GM18951 (cell line): ENCODE data around the gene SNAP23.

ENCODE experiments used
- POLR2A ChIP-seq: IDR thresholded peaks from 4 replicates; pipeline ENCODE4 v1.6.1; 2011; ENCODE audit warnings: mild to moderate bottlenecking; ENCODE audit not compliant: insufficient read length, insufficient read depth; ENCODE audit errors: extremely low read depth
- in situ Hi-C: fragments of 300-500 bp; cut with MboI; formaldehyde crosslinking; loops from one replicate; pipeline ENCODE4 v1.12.0; 2022; ENCODE audit warnings: low sequenced_read_pairs, mixed read lengths, inconsistent platforms; ENCODE audit not compliant: unreplicated experiment

SNAP23 gene

DNA sequence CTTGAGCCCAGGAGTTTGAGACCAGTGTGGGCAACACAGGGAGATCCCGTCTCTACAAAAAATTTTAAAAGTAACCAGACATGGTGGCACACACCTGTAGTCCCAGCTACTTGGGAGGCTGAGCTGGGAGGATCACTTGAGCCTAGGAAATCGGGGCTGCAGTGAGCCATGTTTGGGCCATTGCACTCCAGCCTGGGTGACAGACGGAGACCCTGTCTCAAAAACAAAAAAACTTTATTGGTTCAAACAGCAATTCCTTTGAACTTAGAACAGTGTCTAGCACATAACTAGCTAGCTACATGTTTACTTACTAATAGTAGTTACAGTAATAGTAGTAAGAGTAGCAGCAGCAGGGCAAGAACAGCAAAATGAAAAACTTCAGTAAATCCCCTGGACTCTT lies 63.3 kb downstream of the SNAP23 start:
- in situ Hi-C loops = no loop called here
- TF ChIP-seq POLR2A = no peak

DNA sequence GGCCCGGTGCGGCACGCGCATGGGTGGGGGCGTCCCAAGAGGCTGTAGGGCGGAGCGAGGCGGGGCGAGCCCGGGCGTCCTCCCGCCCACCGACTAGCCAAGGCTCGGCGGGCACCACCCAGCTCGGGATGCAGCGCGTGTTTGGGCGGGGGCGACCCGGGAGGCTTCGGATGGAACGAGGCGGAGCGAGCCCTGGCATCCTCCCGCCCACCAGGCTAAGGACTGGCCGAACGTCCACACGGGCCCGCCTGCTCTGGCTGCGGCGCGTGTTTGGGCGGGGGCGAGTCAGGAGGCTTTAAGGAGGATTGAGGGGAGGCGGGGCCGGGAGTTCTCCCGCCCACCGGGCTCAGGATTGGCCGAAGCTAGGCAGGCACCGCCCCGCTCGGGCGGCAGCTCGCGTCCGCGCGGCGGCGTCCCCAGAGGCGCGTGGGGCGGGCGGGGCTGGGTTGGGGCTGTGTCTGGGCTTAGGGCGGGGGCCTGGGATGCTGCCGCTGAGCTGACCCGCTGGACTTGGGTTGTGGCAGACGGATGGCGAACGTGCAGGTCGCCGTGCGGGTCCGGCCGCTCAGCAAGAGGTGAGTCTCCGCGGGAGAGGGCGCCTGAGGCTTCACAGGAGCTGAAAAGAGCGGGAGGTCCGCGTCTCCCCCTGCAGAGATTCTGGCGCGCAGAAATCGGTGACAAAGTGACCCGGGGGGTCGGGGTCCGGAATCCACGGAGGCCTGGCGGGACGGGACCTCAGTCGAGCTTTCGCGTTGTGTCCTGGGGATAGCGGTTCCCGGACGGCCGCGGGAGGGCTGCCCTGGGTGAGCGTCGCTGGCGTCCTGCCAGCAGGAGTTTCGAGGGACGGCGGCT lies 80.0 kb downstream of the SNAP23 start, which contains the start of gene STARD9:
STARD9 (plus strand) TSS at position 419 of the 852 bp plus-strand sequence; CDS start at position 529, 110 bp downstream.
- in situ Hi-C loops = no loop called here
- TF ChIP-seq POLR2A = peak; percentile 83

DNA sequence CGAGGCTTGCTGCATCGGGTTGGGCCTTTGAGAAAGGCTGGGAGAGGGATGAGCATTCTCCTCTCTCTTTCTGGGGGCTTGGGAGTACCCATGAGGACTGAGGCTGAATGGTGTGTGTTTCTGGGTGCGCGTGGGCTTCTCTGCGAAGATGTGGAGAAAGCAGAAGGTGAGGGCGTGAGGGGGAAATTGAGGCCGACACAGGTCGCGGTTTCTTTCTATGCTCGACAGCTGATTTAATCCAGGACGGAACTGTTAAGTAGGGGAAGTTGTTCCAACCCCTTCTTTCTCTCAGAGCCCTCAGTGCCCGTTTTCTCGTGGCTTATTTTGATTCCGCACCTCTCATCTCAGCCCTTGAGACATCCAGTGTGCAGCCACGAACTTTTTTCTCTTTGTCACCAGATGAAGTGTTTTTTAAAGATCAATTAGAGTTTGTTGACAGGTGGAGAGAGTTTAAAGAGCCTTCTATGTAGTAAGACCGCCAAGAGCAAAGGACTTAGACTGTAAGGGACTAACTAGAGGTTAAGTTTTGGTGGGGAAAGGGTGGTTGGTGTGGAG lies 80.7 kb downstream of the SNAP23 start:
- TF ChIP-seq POLR2A = no peak
- in situ Hi-C loops = no loop called here

DNA sequence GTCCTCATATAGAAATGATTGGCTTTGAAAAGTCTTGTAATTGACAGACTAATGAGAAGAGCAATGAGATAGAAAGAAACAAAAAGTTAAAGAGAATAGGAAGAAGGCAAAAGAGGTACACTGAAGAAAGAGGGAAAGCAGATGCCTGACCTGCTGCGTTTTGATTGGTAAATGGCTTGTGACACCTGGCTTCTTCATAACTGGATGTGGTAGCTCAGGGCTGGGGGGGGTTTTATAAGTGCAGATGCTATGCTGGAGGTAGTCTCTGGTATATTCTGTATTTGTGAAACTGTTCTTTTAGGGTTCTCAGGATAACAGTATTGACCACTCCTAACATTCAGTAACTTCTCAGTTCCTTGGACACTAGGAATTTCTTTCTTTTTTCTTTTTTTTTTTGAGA lies 81.3 kb downstream of the SNAP23 start:
- TF ChIP-seq POLR2A = no peak
- in situ Hi-C loops = no loop called here

DNA sequence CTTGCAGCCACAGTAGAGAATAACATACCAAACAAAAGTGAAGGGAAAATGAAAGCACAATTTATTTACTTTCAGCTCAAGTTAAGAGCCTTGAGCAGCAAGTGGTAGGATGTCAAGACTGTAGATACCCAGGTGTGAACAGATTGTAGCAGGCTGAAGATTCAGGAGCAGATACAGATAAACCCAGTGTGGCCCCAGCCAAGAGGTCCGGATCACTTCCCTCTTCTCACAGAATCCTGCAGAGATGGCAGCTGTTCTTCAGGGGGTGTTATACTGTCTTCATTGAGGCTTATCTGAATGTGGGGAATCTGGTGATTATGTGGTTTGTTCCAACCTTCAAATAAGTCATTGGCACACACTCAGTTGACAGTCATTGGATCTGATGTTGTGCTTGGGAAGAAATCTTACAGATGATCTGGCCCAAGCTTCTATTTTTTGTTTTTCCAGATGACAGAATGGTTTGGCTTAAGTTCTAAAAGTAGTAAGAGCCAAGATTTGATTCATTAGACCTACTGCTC lies 82.1 kb downstream of the SNAP23 start:
- in situ Hi-C loops = no loop called here
- TF ChIP-seq POLR2A = no peak

DNA sequence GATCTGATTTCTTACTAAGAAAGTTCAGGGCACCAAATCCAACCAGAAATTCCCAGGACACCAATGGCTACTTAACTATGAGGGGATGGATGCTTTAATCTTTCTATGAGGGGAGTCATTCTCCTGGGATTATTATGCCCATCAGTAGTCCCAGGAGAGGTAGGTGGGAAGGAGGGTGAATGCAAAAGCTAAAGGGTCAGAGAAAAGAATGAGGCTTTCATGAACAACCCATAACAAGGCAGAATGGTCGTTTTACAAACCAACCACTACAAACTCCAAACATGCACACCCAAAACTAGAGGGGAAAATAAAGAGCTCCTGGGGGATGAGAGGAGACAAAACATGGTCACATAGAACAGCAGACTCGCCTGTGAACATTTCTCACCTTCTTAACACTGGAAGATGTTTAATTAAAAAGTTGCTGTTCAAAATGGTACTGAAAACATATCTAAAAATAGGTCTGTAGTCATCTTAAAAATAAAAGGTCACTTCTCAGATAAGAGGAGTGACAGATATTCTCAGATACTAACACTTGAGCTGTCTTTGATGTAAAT lies 83.6 kb downstream of the SNAP23 start:
- in situ Hi-C loops = no loop called here
- no peak for TF ChIP-seq POLR2A

DNA sequence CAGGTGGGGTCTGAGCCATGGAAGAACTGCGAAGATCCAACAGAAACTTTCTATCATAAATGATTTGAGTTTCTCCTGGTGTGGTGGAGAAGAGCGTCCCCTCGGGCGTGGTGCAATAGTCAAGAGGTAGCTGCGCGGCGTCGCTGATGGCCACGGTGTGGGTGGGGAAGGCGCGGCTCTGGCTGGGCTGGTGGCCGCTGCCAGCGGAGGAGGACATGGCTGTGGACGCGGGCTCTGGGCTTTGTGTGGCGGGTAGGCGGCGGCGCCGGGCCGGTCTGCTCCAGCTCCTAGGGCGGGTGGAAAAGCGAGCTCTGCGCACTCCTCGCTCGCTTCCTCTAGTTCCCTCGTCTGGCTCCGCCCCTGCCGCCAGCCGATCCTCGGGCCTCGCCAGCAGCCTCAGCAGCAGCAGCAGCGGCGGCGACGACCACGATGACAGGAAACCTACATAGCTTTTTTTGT lies 85.9 kb downstream of the SNAP23 start:
- TF ChIP-seq POLR2A = peak; percentile 55
- in situ Hi-C loops = no loop called here
